Liver (tissue), 3 donors: Measurements from ENCODE around the gene KAZN.

ENCODE experiments used
- EGR1 ChIP-seq, 2 donors: IDR thresholded peaks; 2 replicates each; pipeline ENCODE4 v1.6.1; 2016 to 2018; ENCODE audit warnings: antibody characterized with exemption in 2 of 2, low read depth in 2 of 2
- GABPA ChIP-seq, 2 donors: IDR thresholded peaks in 1 of 2; conservative IDR thresholded peaks in 1 of 2; 2 replicates each; pipeline ENCODE4 v1.6.1; 2016; ENCODE audit warnings: antibody characterized with exemption in 2 of 2, mild to moderate bottlenecking in 1 of 2, moderate library complexity in 1 of 2
- RAD21 ChIP-seq, 2 donors: IDR thresholded peaks; 2 replicates each; pipeline ENCODE4 v1.6.1; 2016; ENCODE audit warnings: antibody characterized with exemption in 2 of 2, mild to moderate bottlenecking in 2 of 2
- TAF1 ChIP-seq: conservative IDR thresholded peaks from 2 replicates; pipeline ENCODE4 v1.6.1; 2016; ENCODE audit warnings: antibody characterized with exemption, mild to moderate bottlenecking
- YY1 ChIP-seq: IDR thresholded peaks from 2 replicates; pipeline ENCODE4 v1.6.1; 2016; ENCODE audit warnings: antibody characterized with exemption, mild to moderate bottlenecking
- TF ChIP-seq, protein P1 (sequence below): IDR thresholded peaks from 2 replicates; pipeline ENCODE4 v1.6.1; 2016; ENCODE audit warnings: antibody characterized with exemption, mild to moderate bottlenecking
- TF ChIP-seq, protein P2 (sequence below): IDR thresholded peaks from 2 replicates; pipeline ENCODE4 v1.6.1; 2016; ENCODE audit warnings: antibody characterized with exemption
- TF ChIP-seq, protein P3 (sequence below): fragments of 150-350 bp; IDR thresholded peaks from 2 replicates; pipeline ENCODE4 v1.5.1; 2017; ENCODE audit warnings: improper control_type of control experiment, low read depth, low read length; ENCODE audit not compliant: missing input control
- donor health status: healthy.
- donor health status: healthy.

DNA sequence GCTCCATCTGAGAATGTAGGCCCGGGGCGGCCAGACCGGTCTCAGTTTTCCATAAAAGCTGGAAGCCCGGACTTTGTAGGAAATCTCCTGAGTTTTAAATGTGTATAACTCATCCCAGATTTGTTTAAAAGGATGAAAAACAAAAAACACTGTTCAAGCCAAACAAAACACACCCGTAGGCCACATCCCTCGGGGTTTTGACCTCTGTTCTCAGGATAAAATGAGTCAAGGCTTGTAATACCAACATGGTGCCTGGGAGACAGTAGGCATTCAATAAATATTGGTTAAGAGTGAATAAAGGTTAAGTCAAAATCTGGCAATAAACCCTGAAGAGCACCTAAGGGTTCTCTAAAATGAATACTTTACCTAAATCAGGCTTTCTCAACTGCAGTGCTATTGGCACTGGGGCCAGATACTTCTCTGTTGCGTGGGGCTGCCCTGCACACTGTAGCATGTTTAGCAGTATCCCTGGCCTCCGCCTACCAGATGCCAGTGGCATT lies 55.0 kb downstream of the KAZN start:
- TF ChIP-seq, protein P1, sequence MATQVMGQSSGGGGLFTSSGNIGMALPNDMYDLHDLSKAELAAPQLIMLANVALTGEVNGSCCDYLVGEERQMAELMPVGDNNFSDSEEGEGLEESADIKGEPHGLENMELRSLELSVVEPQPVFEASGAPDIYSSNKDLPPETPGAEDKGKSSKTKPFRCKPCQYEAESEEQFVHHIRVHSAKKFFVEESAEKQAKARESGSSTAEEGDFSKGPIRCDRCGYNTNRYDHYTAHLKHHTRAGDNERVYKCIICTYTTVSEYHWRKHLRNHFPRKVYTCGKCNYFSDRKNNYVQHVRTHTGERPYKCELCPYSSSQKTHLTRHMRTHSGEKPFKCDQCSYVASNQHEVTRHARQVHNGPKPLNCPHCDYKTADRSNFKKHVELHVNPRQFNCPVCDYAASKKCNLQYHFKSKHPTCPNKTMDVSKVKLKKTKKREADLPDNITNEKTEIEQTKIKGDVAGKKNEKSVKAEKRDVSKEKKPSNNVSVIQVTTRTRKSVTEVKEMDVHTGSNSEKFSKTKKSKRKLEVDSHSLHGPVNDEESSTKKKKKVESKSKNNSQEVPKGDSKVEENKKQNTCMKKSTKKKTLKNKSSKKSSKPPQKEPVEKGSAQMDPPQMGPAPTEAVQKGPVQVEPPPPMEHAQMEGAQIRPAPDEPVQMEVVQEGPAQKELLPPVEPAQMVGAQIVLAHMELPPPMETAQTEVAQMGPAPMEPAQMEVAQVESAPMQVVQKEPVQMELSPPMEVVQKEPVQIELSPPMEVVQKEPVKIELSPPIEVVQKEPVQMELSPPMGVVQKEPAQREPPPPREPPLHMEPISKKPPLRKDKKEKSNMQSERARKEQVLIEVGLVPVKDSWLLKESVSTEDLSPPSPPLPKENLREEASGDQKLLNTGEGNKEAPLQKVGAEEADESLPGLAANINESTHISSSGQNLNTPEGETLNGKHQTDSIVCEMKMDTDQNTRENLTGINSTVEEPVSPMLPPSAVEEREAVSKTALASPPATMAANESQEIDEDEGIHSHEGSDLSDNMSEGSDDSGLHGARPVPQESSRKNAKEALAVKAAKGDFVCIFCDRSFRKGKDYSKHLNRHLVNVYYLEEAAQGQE, result no peak
- no peak for TF ChIP-seq YY1
- TF ChIP-seq, protein P2, sequence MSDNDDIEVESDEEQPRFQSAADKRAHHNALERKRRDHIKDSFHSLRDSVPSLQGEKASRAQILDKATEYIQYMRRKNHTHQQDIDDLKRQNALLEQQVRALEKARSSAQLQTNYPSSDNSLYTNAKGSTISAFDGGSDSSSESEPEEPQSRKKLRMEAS, result no peak
- TF ChIP-seq, protein P3, sequence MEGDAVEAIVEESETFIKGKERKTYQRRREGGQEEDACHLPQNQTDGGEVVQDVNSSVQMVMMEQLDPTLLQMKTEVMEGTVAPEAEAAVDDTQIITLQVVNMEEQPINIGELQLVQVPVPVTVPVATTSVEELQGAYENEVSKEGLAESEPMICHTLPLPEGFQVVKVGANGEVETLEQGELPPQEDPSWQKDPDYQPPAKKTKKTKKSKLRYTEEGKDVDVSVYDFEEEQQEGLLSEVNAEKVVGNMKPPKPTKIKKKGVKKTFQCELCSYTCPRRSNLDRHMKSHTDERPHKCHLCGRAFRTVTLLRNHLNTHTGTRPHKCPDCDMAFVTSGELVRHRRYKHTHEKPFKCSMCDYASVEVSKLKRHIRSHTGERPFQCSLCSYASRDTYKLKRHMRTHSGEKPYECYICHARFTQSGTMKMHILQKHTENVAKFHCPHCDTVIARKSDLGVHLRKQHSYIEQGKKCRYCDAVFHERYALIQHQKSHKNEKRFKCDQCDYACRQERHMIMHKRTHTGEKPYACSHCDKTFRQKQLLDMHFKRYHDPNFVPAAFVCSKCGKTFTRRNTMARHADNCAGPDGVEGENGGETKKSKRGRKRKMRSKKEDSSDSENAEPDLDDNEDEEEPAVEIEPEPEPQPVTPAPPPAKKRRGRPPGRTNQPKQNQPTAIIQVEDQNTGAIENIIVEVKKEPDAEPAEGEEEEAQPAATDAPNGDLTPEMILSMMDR, result no peak
- no peak for TF ChIP-seq GABPA (IDR thresholded peaks at IDR 0.05 in 1 of 2, conservative IDR thresholded peaks at IDR 0.05 in 1 of 2)
- no peak for TF ChIP-seq TAF1
- no peak for TF ChIP-seq RAD21 (IDR thresholded peaks at IDR 0.05)
- TF ChIP-seq EGR1 (IDR thresholded peaks at IDR 0.05; ENCODE audit: low read depth in 2 of 2), result no peak
